Calu3 (cell line): ENCODE results near the gene ILK. TPM values are rescaled to one million over a fixed set of nuclear protein-coding genes. Genes with fewer than 3 reads are reported as not detected.

ENCODE experiments used
- BruUV-seq: library from RNA; stranded (reverse); fragments of 400-500 nt; replicated peaks from 2 replicates; lab custom pipeline; 2021; lab: Mats Ljungman, UMichigan
- CTCF ChIA-PET: fragments of 300-600 bp; sonication (Branson Sonifier 250); formaldehyde crosslinking; loops from one replicate; lab custom pipeline; 2022; ENCODE audit warnings: antibody characterized with exemption; lab: Charles Lee
- DNase-seq: peaks from one replicate; pipeline ENCODE4 v3.0.0; 2022
- H3K27ac Mint-ChIP-seq: one replicate; pipeline ENCODE4 v1.8.0; 2022; ENCODE audit warnings: mixed read lengths; ENCODE audit not compliant: unreplicated experiment
- H3K27me3 Mint-ChIP-seq: one replicate; pipeline ENCODE4 v1.8.0; 2022; ENCODE audit warnings: mixed read lengths; ENCODE audit not compliant: unreplicated experiment
- H3K36me3 Mint-ChIP-seq: one replicate; pipeline ENCODE4 v1.8.0; 2022; ENCODE audit warnings: mild to moderate bottlenecking, moderate library complexity, mixed read lengths; ENCODE audit not compliant: insufficient read depth, unreplicated experiment
- H3K4me1 Mint-ChIP-seq: one replicate; pipeline ENCODE4 v1.8.0; 2022; ENCODE audit warnings: mild to moderate bottlenecking, low read depth, mixed read lengths; ENCODE audit not compliant: unreplicated experiment
- H3K4me3 Mint-ChIP-seq: one replicate; pipeline ENCODE4 v1.8.0; 2022; ENCODE audit warnings: mild to moderate bottlenecking, low read depth, moderate library complexity, mixed read lengths; ENCODE audit not compliant: unreplicated experiment
- H3K9me3 Mint-ChIP-seq: one replicate; pipeline ENCODE4 v1.8.0; 2022; ENCODE audit warnings: low read depth, mixed read lengths; ENCODE audit not compliant: unreplicated experiment
- intact Hi-C: fragments of 100-400 bp; cut with micrococcal nuclease; formaldehyde crosslinking; loops from one replicate; pipeline ENCODE4 v1.10.0; 2022; ENCODE audit not compliant: unreplicated experiment
- total RNA-seq: library from RNA; stranded (reverse); gene quantifications from 2 replicates; pipeline ENCODE4 v1.2.3, GENCODE V29; 2022
- TF ChIP-seq, protein P1 (sequence below): fragments of 200-600 bp; IDR thresholded peaks from one replicate; pipeline ENCODE4 v1.8.0; 2022; ENCODE audit warnings: antibody characterized with exemption; ENCODE audit not compliant: unreplicated experiment

ILK gene
- total RNA-seq, 1 experiment from 2014 or later, result 85.7 TPM

DNA sequence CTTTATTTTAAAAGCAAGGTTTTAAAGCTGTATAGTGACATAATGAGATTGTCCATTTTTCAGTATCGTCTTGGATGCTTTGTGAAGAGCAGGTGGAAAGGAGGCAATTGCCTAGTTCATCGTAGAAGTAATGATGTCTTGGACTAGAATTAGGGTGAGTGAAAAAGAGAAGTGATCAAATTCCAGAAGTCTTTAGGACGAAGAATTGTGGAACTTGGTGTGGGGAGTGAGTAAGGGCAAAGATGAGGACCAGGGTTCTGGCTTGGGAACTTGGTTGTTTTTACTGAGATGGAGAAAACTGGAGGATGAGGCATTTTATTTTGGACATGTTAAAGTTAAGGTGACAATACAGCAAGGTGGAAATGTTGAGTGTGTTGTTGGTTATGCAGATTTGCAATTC lies 1.2 kb downstream of the ILK start:
- intact Hi-C loops, result no loop called here
- no peaks in the 10 kb centered on the region for H3K9me3 Mint-ChIP-seq
- H3K4me1 Mint-ChIP-seq, result peaks cover 19% of the 10 kb centered on the region
- no peak overlapping the region for H3K4me3 Mint-ChIP-seq
- BruUV-seq, result no TSS peak
- no peaks in the 10 kb centered on the region for H3K27me3 Mint-ChIP-seq
- H3K27ac Mint-ChIP-seq, result no peak overlapping the region
- H3K36me3 Mint-ChIP-seq, result peaks cover 11% of the 10 kb centered on the region
- no peak for DNase-seq
- CTCF ChIA-PET, result interaction anchor here (1.2 to 1.4 kb wide), 3 partner anchors 63 to 207 kb away, joined by 3 to 10 read pairs (median 8); partner anchors contain the start of gene MRPL17
- TF ChIP-seq, protein P1, sequence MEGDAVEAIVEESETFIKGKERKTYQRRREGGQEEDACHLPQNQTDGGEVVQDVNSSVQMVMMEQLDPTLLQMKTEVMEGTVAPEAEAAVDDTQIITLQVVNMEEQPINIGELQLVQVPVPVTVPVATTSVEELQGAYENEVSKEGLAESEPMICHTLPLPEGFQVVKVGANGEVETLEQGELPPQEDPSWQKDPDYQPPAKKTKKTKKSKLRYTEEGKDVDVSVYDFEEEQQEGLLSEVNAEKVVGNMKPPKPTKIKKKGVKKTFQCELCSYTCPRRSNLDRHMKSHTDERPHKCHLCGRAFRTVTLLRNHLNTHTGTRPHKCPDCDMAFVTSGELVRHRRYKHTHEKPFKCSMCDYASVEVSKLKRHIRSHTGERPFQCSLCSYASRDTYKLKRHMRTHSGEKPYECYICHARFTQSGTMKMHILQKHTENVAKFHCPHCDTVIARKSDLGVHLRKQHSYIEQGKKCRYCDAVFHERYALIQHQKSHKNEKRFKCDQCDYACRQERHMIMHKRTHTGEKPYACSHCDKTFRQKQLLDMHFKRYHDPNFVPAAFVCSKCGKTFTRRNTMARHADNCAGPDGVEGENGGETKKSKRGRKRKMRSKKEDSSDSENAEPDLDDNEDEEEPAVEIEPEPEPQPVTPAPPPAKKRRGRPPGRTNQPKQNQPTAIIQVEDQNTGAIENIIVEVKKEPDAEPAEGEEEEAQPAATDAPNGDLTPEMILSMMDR, result no peak

DNA sequence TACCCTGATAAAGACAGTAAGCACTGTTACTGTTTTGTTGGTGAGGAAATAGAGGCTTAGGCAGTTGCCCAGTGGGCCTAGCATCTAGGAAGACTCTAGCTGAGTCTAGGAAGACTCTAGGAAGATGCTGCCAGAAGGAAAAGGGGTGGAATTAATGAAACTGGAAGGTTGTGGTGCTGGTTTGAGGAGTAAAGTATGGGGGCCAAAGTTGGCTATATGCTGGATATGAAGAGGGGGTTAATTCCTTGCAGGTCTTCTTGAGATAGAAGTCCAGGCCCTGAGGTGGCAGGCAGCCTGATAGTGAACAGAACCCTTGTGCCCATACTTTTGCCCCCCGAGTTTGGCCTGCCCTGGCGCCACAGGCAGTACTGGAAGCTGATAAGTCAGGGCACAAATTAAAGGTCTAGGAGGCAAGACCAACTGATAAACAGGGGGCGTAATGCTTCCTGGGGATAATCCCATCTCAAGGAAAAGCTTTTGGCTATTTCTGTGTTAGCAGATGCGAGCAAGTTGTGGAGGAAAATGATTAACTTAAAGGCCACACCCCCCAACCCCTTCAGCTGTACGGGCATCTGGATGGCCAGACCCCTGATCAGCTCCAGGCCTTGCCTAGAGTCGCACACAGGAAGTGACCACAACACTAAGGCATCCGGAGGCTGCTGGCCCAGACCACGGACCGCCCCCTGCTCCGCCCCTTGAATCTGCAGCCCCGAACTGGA lies 3.1 kb downstream of the ILK start:
- Mint-ChIP-seq H3K36me3 (peaks cover 11% of the 10 kb centered on the region), H3K9me3 (no peaks in the 10 kb centered on the region), H3K4me1 (peaks cover 31% of the 10 kb centered on the region), H3K27ac (peak overlapping the region; percentile 85), H3K27me3 (no peaks in the 10 kb centered on the region), H3K4me3 (peak overlapping the region; percentile 44)
- DNase-seq, result peak; percentile 95
- TF ChIP-seq, protein P1, result no peak
- CTCF ChIA-PET, result interaction anchor here (1.0 to 1.4 kb wide), 4 partner anchors 12 to 228 kb away, joined by 3 to 4 read pairs (median 3); partner anchors contain the start of genes MRPL17 and TPP1
- BruUV-seq, result no TSS peak
- intact Hi-C loops, result no loop called here

DNA sequence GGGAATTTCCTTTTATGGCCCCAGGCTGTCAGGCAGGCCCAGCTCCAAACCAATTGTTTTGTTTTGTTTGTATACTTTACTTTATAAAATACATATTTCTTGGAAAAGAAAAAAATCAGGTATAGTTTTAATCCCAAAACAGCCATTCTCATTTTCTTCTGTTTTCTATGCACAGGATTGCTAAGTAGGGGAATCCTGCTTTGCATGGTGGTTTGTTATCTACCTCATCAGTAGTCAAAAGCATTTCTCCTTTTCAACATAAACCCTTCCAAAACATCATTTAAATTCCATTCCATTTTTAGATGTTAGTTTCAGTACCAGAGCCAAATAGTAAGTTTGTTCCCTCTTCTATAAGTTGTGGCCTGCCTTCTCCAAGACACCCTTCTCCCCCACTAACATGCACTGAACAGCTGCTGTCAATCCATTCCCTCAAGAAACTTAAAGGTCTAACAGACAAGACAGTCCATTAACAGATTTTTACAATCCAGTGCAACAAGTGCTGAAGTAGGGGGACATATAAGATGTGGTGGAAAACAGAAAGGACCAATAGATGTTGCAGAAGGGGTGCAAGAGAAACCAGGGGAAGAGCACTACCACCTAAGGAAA lies 3.7 kb downstream of the ILK start:
- intact Hi-C loops, result no loop called here
- no peaks in the 10 kb centered on the region for H3K27me3 Mint-ChIP-seq

DNA sequence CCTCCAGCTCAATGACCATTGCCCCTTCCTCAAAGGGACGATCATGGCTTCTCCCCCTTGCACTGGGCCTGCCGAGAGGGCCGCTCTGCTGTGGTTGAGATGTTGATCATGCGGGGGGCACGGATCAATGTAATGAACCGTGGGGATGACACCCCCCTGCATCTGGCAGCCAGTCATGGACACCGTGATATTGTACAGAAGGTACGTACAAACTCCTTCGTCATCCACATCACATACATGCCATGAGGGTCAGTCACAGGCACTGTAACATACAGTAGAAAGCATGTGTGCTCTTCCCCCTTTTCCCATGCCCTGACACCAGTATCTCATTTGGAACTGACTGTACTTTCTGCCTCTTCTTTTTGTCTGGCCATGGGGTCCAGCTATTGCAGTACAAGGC lies 4.4 kb downstream of the ILK start:
- peaks cover 24% of the 10 kb centered on the region for H3K4me1 Mint-ChIP-seq
- no peaks in the 10 kb centered on the region for H3K27me3 Mint-ChIP-seq
- no peaks in the 10 kb centered on the region for H3K9me3 Mint-ChIP-seq
- TF ChIP-seq, protein P1, result no peak
- DNase-seq, result no peak
- H3K36me3 Mint-ChIP-seq, result peaks cover 11% of the 10 kb centered on the region
- CTCF ChIA-PET, result no interaction called here
- BruUV-seq, result no TSS peak
- no peak overlapping the region for H3K4me3 Mint-ChIP-seq
- intact Hi-C loops, result no loop called here
- no peak overlapping the region for H3K27ac Mint-ChIP-seq

More for the DNA sequence above, 3.7 kb downstream of the ILK start:
- H3K4me1 Mint-ChIP-seq, result peaks cover 24% of the 10 kb centered on the region
- TF ChIP-seq, protein P1, result no peak
- CTCF ChIA-PET, result interaction anchor here (1.0 to 1.4 kb wide), 4 partner anchors 12 to 228 kb away, joined by 3 to 4 read pairs (median 3); partner anchors contain the start of genes MRPL17 and TPP1
- H3K27ac Mint-ChIP-seq, result peak overlapping the region; percentile 57
- H3K36me3 Mint-ChIP-seq, result peaks cover 11% of the 10 kb centered on the region
- no TSS peak for BruUV-seq
- no peak overlapping the region for H3K4me3 Mint-ChIP-seq
- H3K9me3 Mint-ChIP-seq, result no peaks in the 10 kb centered on the region
- DNase-seq, result no peak
